Testis (tissue), 3 donors: ENCODE data around the gene LHX5. TPM values are rescaled to one million over a fixed set of nuclear protein-coding genes. Genes with fewer than 3 reads are reported as not detected.

Experiments
- DNase-seq: peaks from one replicate; pipeline ENCODE4 v3.0.0-alpha.2; 2019
- H3K27ac ChIP-seq, 2 donors: fragments of 200-600 bp; sonication (generic); one replicate each; pipeline ENCODE4 v1.5.1; 2019
- H3K27me3 ChIP-seq: fragments of 200-600 bp; sonication (generic); one replicate; pipeline ENCODE4 v1.5.1; 2019
- H3K36me3 ChIP-seq: fragments of 200-600 bp; sonication (generic); one replicate; pipeline ENCODE4 v1.5.1; 2017; ENCODE audit warnings: low read depth; ENCODE audit errors: missing control alignments
- H3K4me1 ChIP-seq: fragments of 200-600 bp; sonication (generic); one replicate; pipeline ENCODE4 v1.5.1; 2019
- H3K4me3 ChIP-seq, 2 donors: fragments of 200-600 bp; sonication (generic); one replicate each; pipeline ENCODE4 v1.5.1; 2017 to 2019
- H3K9me3 ChIP-seq: fragments of 200-600 bp; sonication (generic); one replicate; pipeline ENCODE4 v1.5.1; 2017
- CTCF ChIP-seq, 3 experiments: fragments of 450-650 bp in 2 of 3; fragments of 200-600 bp in 1 of 3; sonication (generic) in 1 of 3; IDR thresholded peaks; one replicate each; pipeline ENCODE4 v1.5.1; 2016 to 2019; ENCODE audit warnings: antibody characterized with exemption in 3 of 3, mild to moderate bottlenecking in 2 of 3, moderate library complexity in 1 of 3
- POLR2A ChIP-seq: fragments of 450-650 bp; IDR thresholded peaks from one replicate; pipeline ENCODE4 v1.6.1; 2017; ENCODE audit warnings: antibody characterized with exemption, mild to moderate bottlenecking, moderate library complexity
- WGBS, 2 donors: methylation state at CpG; one replicate each; pipeline ENCODE4 v1.1.5; 2018; 5-methylcytosine and 5-hydroxymethylcytosine counted together
- intact Hi-C: fragments of 100-400 bp; cut with DNase I; formaldehyde crosslinking; loops from one replicate; pipeline ENCODE4 v1.15.1; 2023; ENCODE audit warnings: low total_unique reads
- polyA plus RNA-seq: library from polyadenylated mRNA; stranded (reverse); fragments of 350-450 nt; fragmentation: Illumina TruSeq; extraction: RNeasy Lipid Tissue Mini Kit (QIAGEN cat#74804); gene quantifications from one replicate; pipeline ENCODE4 v1.2.3, GENCODE V29; 2014; ENCODE audit warnings: low read depth, low replicate concordance; ENCODE audit not compliant: insufficient read depth
- total RNA-seq, 2 donors: library from RNA; depleted of rRNA; stranded (reverse); fragments of >200 nt; gene quantifications; one replicate each; pipeline ENCODE4 v1.2.3, GENCODE V29; 2016

The LHX5 gene
- total and polyA plus RNA-seq, 3 donors from 2014 or later: 0.11 to 0.12 TPM; not detected in 1

- Histone ChIP-seq H3K27me3 (no peaks in the 10 kb centered on the region), H3K4me1 (no peaks in the 10 kb centered on the region), H3K27ac (no peak overlapping the region), H3K36me3 (no peaks in the 10 kb centered on the region), H3K9me3 (no peaks in the 10 kb centered on the region), H3K4me3 (no peak overlapping the region)
- TF ChIP-seq POLR2A (no peak), CTCF (IDR thresholded peaks at IDR 0.05) (no peak)
- intact Hi-C loops: no loop called here
- WGBS, 2 donors: 1 to 4% methylated on average over 9 to 11 of the region's 11 CpGs
- no peak for DNase-seq
These were observed 7.5 kb upstream of the LHX5 start for GRCh38 chr12:113479216-113479589.

GRCh38 chr12:113478351-113479011 is 6.8 kb upstream of the LHX5 start:
- Histone ChIP-seq H3K9me3 (no peaks in the 10 kb centered on the region), H3K4me3 (no peak overlapping the region), H3K27me3 (no peaks in the 10 kb centered on the region), H3K36me3 (no peaks in the 10 kb centered on the region), H3K4me1 (no peaks in the 10 kb centered on the region), H3K27ac (no peak overlapping the region)
- intact Hi-C loops: no loop called here
- no peak for DNase-seq
- no peak for TF ChIP-seq CTCF (IDR thresholded peaks at IDR 0.05)
- no peak for TF ChIP-seq POLR2A
- WGBS, 2 donors: 1 to 2% methylated on average over 11 to 41 of the region's 41 CpGs

- TF ChIP-seq POLR2A (no peak), CTCF (IDR thresholded peaks at IDR 0.05) (no peak)
- Histone ChIP-seq H3K9me3 (no peaks in the 10 kb centered on the region), H3K27ac (no peak overlapping the region), H3K36me3 (no peaks in the 10 kb centered on the region), H3K4me3 (no peak overlapping the region), H3K4me1 (no peaks in the 10 kb centered on the region), H3K27me3 (no peaks in the 10 kb centered on the region)
- 15 to 29% methylated on average over 1 to 3 of the region's 3 CpGs for WGBS, 2 donors
- no peak for DNase-seq
- intact Hi-C loops: no loop called here
These were observed 6.2 kb upstream of the LHX5 start for GRCh38 chr12:113477842-113478215.

- intact Hi-C loops: no loop called here
- no peak for DNase-seq
These were observed 5.6 kb upstream of the LHX5 start for GRCh38 chr12:113477171-113477841.

More at GRCh38 chr12:113477171-113477841, 5.6 kb upstream of the LHX5 start:
- no peak overlapping the region for H3K4me3 ChIP-seq
- no peaks in the 10 kb centered on the region for H3K4me1 ChIP-seq
- 0 to 15% methylated on average over 2 to 7 of the region's 7 CpGs for WGBS, 2 donors
- H3K27me3 ChIP-seq: no peaks in the 10 kb centered on the region
- no peaks in the 10 kb centered on the region for H3K9me3 ChIP-seq
- no peaks in the 10 kb centered on the region for H3K36me3 ChIP-seq
- H3K27ac ChIP-seq: no peak overlapping the region
- TF ChIP-seq CTCF (IDR thresholded peaks at IDR 0.05): no peak
- TF ChIP-seq POLR2A: no peak
